ENCODE measurements around the gene FN1. TPM values are rescaled to one million over a fixed set of nuclear protein-coding genes. Genes with fewer than 3 reads are reported as not detected.

The FN1 gene
- total RNA-seq, 5 donors from 2014 or later (not counting 1 experiment from before 2014, with no cell fraction given): 5.7 to 7.1 (median 6.7) TPM; not detected in 2

DNA sequence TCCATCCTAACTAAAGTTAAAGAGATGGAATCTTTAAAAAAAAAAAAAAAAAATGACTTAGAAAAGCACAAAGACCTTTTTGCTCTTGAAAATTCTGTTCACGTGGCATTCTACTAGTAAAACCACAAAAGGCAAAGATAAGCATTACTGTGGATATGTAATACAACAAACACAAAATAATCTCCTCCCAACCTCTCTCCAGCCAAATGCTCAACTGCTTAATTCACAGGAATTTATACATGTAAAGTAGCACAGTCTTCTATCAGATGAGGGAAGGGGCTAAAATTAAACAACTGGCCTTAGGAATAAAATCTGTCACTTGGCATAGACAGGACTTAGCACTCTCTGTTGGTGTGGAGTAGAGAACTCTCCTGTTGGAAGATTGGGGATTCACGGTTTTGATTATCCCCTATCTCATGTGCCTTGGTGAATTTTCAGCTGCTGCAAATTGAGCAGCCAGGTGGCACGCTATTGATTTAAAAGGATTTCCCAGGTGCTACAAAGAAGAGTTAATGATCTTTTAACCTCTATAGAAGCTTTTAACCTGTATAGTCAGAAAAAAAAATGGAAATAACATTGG, 66.6 kb downstream of the FN1 start:
- no peak overlapping the region for H3K4me3 Mint-ChIP-seq
- no peaks in the 10 kb centered on the region for H3K9me3 ChIP-seq
- ATAC-seq (replicated peaks in 1 of 4): no peak
- DNase-seq: no peak
- ChIA-PET POLR2A (no interaction called here), CTCF (no interaction called here)
- peaks cover 0 to 3% (median 0%) of the 10 kb centered on the region in 3 donors for H3K9me3 Mint-ChIP-seq
- H3K27ac Mint-ChIP-seq: no peak overlapping the region
- WGBS (ENCODE audit: insufficient coverage): no CpG with 5 or more reads among the region's 3 CpGs
- H3K4me1 Mint-ChIP-seq: no peaks in the 10 kb centered on the region
- H3K27me3 Mint-ChIP-seq: no peaks in the 10 kb centered on the region
- H3K27me3 ChIP-seq (replicated peaks in 1 of 2; ENCODE audit: control insufficient read depth in 2 of 2, extremely low read depth in 1 of 2, insufficient read depth in 2 of 2, low read length in 1 of 2): no peaks in the 10 kb centered on the region
- H3K4me3 ChIP-seq (ENCODE audit: control insufficient read depth in 1 of 2, extremely low read depth in 1 of 2, low read length in 1 of 2): no peak overlapping the region
- H3K27ac ChIP-seq (ENCODE audit: low read length): no peak overlapping the region
- no peaks in the 10 kb centered on the region for H3K4me1 ChIP-seq (ENCODE audit: control insufficient read depth in 1 of 2, extremely low read depth in 1 of 2, insufficient read depth in 2 of 2, low read length in 2 of 2)
- H3K36me3 Mint-ChIP-seq: peaks cover 22% of the 10 kb centered on the region
- no peaks in the 10 kb centered on the region for H3K36me3 ChIP-seq (ENCODE audit: control insufficient read depth in 2 of 2, extremely low read depth in 1 of 2, insufficient read depth in 1 of 2, low read length in 1 of 2)

DNA sequence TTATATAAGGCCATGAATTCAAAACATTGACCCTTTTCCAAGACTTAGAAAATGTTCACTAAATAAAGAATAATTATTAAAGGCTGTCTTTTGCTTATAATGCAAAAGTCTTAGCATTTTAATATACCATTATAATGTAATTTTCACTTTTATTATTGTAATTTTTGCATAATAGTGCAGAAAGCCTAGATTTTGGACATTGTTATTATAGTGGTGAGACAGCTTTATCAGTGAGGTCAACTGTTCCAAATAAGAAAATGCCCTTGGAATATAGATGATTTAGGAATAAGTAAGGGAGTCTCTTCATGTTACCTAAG, 67.4 kb downstream of the FN1 start:
- Histone ChIP-seq H3K4me1 (ENCODE audit: control insufficient read depth in 1 of 2, extremely low read depth in 1 of 2, insufficient read depth in 2 of 2, low read length in 2 of 2) (no peaks in the 10 kb centered on the region), H3K36me3 (ENCODE audit: control insufficient read depth in 2 of 2, extremely low read depth in 1 of 2, insufficient read depth in 1 of 2, low read length in 1 of 2) (peaks cover 0 to 3% of the 10 kb centered on the region in 2 donors), H3K9me3 (no peaks in the 10 kb centered on the region), H3K4me3 (ENCODE audit: control insufficient read depth in 1 of 2, extremely low read depth in 1 of 2, low read length in 1 of 2) (no peak overlapping the region), H3K27ac (ENCODE audit: low read length) (no peak overlapping the region), H3K27me3 (replicated peaks in 1 of 2; ENCODE audit: control insufficient read depth in 2 of 2, extremely low read depth in 1 of 2, insufficient read depth in 2 of 2, low read length in 1 of 2) (no peaks in the 10 kb centered on the region)
- DNase-seq: no peak
- peaks cover 0 to 3% (median 0%) of the 10 kb centered on the region in 3 donors for H3K9me3 Mint-ChIP-seq
- no peaks in the 10 kb centered on the region for H3K27me3 Mint-ChIP-seq
- no peak for ATAC-seq (replicated peaks in 1 of 4)
- POLR2A ChIA-PET: interaction anchor here in 1 of 2 donors (0.5 to 0.6 kb wide), 2 partner anchors 548 to 1834 kb away, joined by 3 read pairs; no protein-coding TSS in a partner anchor
- no peak overlapping the region for H3K27ac Mint-ChIP-seq
- H3K4me3 Mint-ChIP-seq: no peak overlapping the region
- CTCF ChIA-PET: no interaction called here
- H3K4me1 Mint-ChIP-seq: no peaks in the 10 kb centered on the region
- peaks cover 24% of the 10 kb centered on the region for H3K36me3 Mint-ChIP-seq

DNA sequence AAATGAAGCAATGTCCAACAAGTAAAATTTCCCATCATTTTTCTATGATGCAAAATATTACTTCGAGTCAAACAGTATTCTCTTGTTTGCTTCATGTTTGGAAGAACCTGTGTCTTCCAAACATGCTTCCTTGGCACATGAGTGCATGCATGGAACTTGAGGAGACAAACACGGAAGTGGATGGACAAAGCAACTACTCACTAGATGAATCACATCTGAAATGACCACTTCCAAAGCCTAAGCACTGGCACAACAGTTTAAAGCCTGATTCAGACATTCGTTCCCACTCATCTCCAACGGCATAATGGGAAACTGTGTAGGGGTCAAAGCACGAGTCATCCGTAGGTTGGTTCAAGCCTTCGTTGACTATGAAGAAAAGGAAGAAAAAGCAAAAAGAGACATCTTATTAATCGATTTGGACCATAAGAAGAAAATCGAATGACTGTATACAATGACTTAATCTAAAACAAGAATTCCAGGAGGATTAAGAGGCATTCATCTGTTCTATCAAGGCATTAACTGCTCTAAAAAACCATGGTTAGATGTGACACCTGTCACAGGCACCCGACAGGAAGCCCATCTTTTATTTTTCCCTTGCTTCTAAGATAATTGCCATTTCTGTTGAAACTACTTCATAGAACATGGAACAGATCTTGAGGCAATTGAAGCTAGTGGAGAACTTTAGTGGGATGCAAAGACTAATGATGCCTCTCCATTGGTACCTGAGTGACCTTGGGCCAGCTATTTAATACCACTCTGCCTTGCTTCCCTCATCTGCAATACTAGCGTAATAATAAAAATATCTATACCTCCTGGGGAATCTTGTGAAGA, 68.0 kb downstream of the FN1 start:
- H3K4me3 ChIP-seq (ENCODE audit: control insufficient read depth in 1 of 2, extremely low read depth in 1 of 2, low read length in 1 of 2): no peak overlapping the region
- POLR2A ChIA-PET: interaction anchor here in 1 of 2 donors (0.5 to 0.6 kb wide), 2 partner anchors 549 to 1833 kb away, joined by 3 read pairs; no protein-coding TSS in a partner anchor

DNA sequence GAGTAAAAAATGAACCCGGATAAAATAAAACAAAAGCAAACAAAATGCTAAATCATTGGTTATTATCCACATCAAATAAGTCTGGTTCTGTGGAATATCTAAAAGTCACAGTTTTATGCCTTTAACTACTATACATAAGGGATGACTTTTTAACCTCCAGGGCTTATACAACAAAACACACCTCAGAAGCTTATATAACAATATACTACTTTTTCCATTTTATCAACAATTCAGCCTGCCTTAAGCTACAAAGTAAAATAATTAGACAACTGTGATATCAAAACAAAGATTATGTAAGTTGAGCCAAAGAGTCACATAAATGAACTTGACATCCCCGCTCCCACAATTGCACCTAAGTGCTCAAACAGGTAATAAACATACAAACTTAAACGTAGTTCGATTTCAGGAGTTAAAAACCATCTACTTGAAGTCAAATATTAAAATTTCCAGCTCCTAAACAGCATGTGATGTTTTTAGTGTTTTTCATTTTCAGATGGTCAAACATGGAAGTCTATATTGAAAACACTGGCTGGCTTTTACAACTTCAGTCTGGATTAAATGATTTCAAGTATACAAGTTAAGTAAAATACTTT, 69.3 kb downstream of the FN1 start:
- Histone ChIP-seq H3K36me3 (ENCODE audit: control insufficient read depth in 2 of 2, extremely low read depth in 1 of 2, insufficient read depth in 1 of 2, low read length in 1 of 2) (peaks cover 0 to 3% of the 10 kb centered on the region in 2 donors), H3K27me3 (replicated peaks in 1 of 2; ENCODE audit: control insufficient read depth in 2 of 2, extremely low read depth in 1 of 2, insufficient read depth in 2 of 2, low read length in 1 of 2) (no peaks in the 10 kb centered on the region), H3K4me1 (ENCODE audit: control insufficient read depth in 1 of 2, extremely low read depth in 1 of 2, insufficient read depth in 2 of 2, low read length in 2 of 2) (no peaks in the 10 kb centered on the region), H3K9me3 (no peaks in the 10 kb centered on the region), H3K4me3 (ENCODE audit: control insufficient read depth in 1 of 2, extremely low read depth in 1 of 2, low read length in 1 of 2) (no peak overlapping the region), H3K27ac (ENCODE audit: low read length) (no peak overlapping the region)
- Mint-ChIP-seq H3K4me1 (no peaks in the 10 kb centered on the region), H3K27me3 (no peaks in the 10 kb centered on the region), H3K9me3 (peaks cover 0 to 3% (median 0%) of the 10 kb centered on the region in 3 donors), H3K27ac (no peak overlapping the region), H3K4me3 (no peak overlapping the region), H3K36me3 (peaks cover 37% of the 10 kb centered on the region)
- ATAC-seq (replicated peaks in 1 of 4) (no peak), DNase-seq (no peak)
- ChIA-PET CTCF (no interaction called here), POLR2A (no interaction called here)
- WGBS (ENCODE audit: insufficient coverage): no CpG with 5 or more reads among the region's 4 CpGs

More for the DNA sequence above, 68.0 kb downstream of the FN1 start:
- DNase-seq: no peak
- Mint-ChIP-seq H3K4me1 (no peaks in the 10 kb centered on the region), H3K36me3 (peaks cover 30% of the 10 kb centered on the region), H3K27me3 (no peaks in the 10 kb centered on the region), H3K9me3 (peaks cover 0 to 3% (median 0%) of the 10 kb centered on the region in 3 donors), H3K27ac (no peak overlapping the region), H3K4me3 (no peak overlapping the region)
- WGBS (ENCODE audit: insufficient coverage): 97% methylated on average over 5 of the region's 11 CpGs
- no peak for ATAC-seq (replicated peaks in 1 of 4)
- H3K9me3 ChIP-seq: no peaks in the 10 kb centered on the region
- H3K27me3 ChIP-seq (replicated peaks in 1 of 2; ENCODE audit: control insufficient read depth in 2 of 2, extremely low read depth in 1 of 2, insufficient read depth in 2 of 2, low read length in 1 of 2): no peaks in the 10 kb centered on the region
- peaks cover 0 to 3% of the 10 kb centered on the region in 2 donors for H3K36me3 ChIP-seq (ENCODE audit: control insufficient read depth in 2 of 2, extremely low read depth in 1 of 2, insufficient read depth in 1 of 2, low read length in 1 of 2)
- no peaks in the 10 kb centered on the region for H3K4me1 ChIP-seq (ENCODE audit: control insufficient read depth in 1 of 2, extremely low read depth in 1 of 2, insufficient read depth in 2 of 2, low read length in 2 of 2)
- no peak overlapping the region for H3K27ac ChIP-seq (ENCODE audit: low read length)
- CTCF ChIA-PET: no interaction called here

DNA sequence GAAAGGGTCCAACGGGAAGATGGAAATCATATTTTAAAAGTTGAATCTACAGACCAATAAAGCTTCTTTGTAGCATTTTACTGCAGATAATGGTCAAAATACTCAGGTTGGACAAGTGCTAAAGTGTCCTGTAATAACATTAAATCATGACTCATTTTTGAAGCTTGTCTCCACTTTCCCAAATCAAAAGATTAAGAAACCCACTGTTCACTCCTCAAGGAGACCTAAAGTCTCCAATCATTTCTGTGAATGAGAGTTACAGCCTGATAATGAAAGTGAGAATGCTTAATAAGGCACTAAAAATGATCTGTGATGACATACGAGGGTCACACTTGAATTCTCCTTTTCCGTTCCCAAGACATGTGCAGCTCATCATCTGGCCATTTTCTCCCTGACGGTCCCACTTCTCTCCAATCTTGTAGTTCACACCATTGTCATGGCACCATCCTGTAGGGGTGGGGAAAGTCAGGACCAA, 70.6 kb downstream of the FN1 start:
- DNase-seq (no peak), ATAC-seq (replicated peaks in 1 of 4) (no peak)
- Histone ChIP-seq H3K4me3 (ENCODE audit: control insufficient read depth in 1 of 2, extremely low read depth in 1 of 2, low read length in 1 of 2) (no peak overlapping the region), H3K36me3 (ENCODE audit: control insufficient read depth in 2 of 2, extremely low read depth in 1 of 2, insufficient read depth in 1 of 2, low read length in 1 of 2) (peaks cover 0 to 3% of the 10 kb centered on the region in 2 donors), H3K9me3 (no peaks in the 10 kb centered on the region), H3K4me1 (ENCODE audit: control insufficient read depth in 1 of 2, extremely low read depth in 1 of 2, insufficient read depth in 2 of 2, low read length in 2 of 2) (no peaks in the 10 kb centered on the region), H3K27ac (ENCODE audit: low read length) (no peak overlapping the region), H3K27me3 (replicated peaks in 1 of 2; ENCODE audit: control insufficient read depth in 2 of 2, extremely low read depth in 1 of 2, insufficient read depth in 2 of 2, low read length in 1 of 2) (no peaks in the 10 kb centered on the region)
- ChIA-PET POLR2A (no interaction called here), CTCF (interaction anchor here in 1 of 2 donors (0.6 kb wide), 1 partner anchor 461 kb away, joined by 3 read pairs; no protein-coding TSS in a partner anchor)
- Mint-ChIP-seq H3K4me3 (no peak overlapping the region), H3K27me3 (no peaks in the 10 kb centered on the region), H3K9me3 (peaks cover 0 to 1% (median 0%) of the 10 kb centered on the region in 3 donors), H3K36me3 (peaks cover 43% of the 10 kb centered on the region), H3K4me1 (no peaks in the 10 kb centered on the region), H3K27ac (no peak overlapping the region)
- no CpG with 5 or more reads among the region's 4 CpGs for WGBS (ENCODE audit: insufficient coverage)

DNA sequence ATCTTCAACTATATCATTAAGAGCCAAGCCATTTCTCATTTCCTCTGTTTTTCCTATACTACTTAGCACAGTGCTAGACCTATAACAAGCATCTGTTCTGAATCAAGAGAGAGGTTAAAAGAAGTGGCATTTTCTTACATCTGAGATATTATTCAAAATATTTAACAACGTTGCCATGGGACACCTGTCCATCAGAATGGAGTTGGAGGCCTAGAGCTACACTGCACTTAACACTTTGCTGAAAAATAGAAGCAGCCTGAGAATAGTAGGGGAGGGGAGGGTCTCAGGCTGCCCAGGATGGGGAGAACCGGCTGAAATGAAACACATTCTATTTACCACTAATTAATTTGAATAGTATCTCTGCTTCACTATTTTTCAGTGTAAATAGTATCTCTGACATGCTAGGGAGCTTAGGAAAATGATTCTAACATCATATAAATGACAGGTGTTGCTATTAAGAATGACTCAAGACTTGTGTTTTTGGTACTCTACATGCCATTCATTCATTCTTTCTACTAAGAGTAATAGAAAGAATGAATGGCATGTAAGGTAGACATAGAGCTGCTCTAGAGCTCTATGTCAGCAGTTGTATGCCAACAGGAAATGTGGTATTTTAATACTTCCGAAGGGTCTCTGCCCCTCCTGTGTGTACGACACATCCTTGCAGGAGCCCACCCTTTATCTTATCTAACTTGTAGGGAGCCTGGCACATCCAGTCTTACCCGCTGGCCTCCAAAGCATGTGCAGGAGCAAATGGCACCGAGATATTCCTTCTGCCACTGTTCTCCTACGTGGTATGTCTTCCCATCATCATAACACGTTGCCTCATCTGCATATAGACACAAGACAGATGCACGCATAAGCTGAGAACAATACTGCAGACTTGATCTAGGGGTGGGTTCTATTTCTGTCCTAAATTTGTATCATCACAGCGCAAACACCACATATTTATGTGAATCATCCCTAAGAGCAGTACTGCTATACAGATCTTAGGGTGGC, 71.4 kb downstream of the FN1 start:
- DNase-seq: no peak
- no peaks in the 10 kb centered on the region for H3K27me3 ChIP-seq (replicated peaks in 1 of 2; ENCODE audit: control insufficient read depth in 2 of 2, extremely low read depth in 1 of 2, insufficient read depth in 2 of 2, low read length in 1 of 2)
- H3K27ac ChIP-seq (ENCODE audit: low read length): no peak overlapping the region
- H3K27ac Mint-ChIP-seq: no peak overlapping the region
- H3K4me1 ChIP-seq (ENCODE audit: control insufficient read depth in 1 of 2, extremely low read depth in 1 of 2, insufficient read depth in 2 of 2, low read length in 2 of 2): no peaks in the 10 kb centered on the region
- no peaks in the 10 kb centered on the region for H3K27me3 Mint-ChIP-seq
- no peak for ATAC-seq (replicated peaks in 1 of 4)
- no peaks in the 10 kb centered on the region for H3K9me3 ChIP-seq
- H3K4me1 Mint-ChIP-seq: no peaks in the 10 kb centered on the region
- H3K36me3 Mint-ChIP-seq: peaks cover 43% of the 10 kb centered on the region
- no peak overlapping the region for H3K4me3 Mint-ChIP-seq
- ChIA-PET CTCF (no interaction called here), POLR2A (no interaction called here)
- no peaks in the 10 kb centered on the region for H3K9me3 Mint-ChIP-seq
- WGBS (ENCODE audit: insufficient coverage): 95% methylated on average over 2 of the region's 10 CpGs
- peaks cover 0 to 3% of the 10 kb centered on the region in 2 donors for H3K36me3 ChIP-seq (ENCODE audit: control insufficient read depth in 2 of 2, extremely low read depth in 1 of 2, insufficient read depth in 1 of 2, low read length in 1 of 2)
- H3K4me3 ChIP-seq (ENCODE audit: control insufficient read depth in 1 of 2, extremely low read depth in 1 of 2, low read length in 1 of 2): no peak overlapping the region

Measured in T-cell (primary cell).